Epithelial cell of proximal tubule (primary cell): Measurements from ENCODE around the gene GALNT9. TPM values are rescaled to one million over a fixed set of nuclear protein-coding genes. Genes with fewer than 3 reads are reported as not detected.
"Not testable (repeated sequence)": the region's sequence is repeated elsewhere in the genome, so short reads cannot be mapped to it uniquely, and the experiment has no call there.

ENCODE experiments used
- DNase-seq: peaks from one replicate; pipeline ENCODE4 v3.0.0-alpha.2; 2011; ENCODE audit warnings: low read depth
- H3K4me3 ChIP-seq: 2 replicates; pipeline ENCODE4 v1.5.1; 2011; ENCODE audit warnings: low read depth, mild to moderate bottlenecking, low read length
- total RNA-seq: library from RNA; depleted of rRNA; stranded (reverse); fragments of >200 nt; gene quantifications from 2 replicates; pipeline ENCODE4 v1.2.3, GENCODE V29; 2015
- TF ChIP-seq, protein P1 (sequence below): conservative IDR thresholded peaks from 2 replicates; pipeline ENCODE4 v1.5.1; 2012; ENCODE audit warnings: low read depth, mild to moderate bottlenecking, low read length

GALNT9 gene
- total RNA-seq, 1 donor from 2014 or later: not detected

DNA sequence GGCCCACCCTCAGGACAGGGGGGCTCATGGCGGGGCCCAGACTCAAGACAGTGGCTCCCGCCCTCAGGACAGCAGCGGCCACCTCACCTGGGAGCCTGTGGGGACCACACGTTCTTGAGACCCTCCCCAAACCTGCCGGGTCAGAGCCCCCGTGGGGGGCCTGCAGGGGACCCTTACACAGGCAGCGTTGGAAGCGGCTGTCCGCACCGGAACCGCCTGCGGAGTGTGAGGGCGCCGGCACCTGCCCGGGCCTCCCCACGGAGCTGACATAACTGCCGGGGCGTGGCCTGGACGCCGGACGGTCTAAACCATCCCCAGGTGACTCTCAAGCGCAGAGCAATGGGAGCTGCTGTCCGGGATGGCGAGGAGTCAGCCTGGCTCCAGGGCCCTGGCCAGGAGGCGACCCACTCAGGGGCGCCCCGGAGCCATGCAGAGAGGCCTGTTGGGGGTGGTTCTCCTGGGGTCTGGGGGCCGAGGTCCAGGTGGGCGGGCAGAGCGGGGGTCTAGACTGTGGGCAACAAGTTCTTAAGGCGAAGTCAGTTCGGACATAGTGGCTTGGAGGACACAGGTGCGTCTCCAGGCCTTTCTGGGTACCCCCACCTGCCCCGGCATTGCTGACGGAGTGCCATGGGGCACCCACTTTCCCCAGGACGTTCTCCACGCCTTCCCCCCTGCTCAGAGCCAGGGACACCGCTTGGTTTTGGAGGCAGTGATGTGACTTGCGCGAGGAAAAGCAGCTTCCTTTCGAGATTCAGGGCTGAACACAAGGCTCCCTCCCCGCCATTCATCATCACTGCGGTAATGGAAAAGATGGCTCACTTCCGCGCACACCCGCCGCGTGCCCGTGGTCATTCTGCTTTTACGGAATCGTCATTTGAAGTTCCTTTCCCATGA, 23.2 kb downstream of the GALNT9 start:
- DNase-seq: no peak
- H3K4me3 ChIP-seq: no peak overlapping the region
- TF ChIP-seq, protein P1, sequence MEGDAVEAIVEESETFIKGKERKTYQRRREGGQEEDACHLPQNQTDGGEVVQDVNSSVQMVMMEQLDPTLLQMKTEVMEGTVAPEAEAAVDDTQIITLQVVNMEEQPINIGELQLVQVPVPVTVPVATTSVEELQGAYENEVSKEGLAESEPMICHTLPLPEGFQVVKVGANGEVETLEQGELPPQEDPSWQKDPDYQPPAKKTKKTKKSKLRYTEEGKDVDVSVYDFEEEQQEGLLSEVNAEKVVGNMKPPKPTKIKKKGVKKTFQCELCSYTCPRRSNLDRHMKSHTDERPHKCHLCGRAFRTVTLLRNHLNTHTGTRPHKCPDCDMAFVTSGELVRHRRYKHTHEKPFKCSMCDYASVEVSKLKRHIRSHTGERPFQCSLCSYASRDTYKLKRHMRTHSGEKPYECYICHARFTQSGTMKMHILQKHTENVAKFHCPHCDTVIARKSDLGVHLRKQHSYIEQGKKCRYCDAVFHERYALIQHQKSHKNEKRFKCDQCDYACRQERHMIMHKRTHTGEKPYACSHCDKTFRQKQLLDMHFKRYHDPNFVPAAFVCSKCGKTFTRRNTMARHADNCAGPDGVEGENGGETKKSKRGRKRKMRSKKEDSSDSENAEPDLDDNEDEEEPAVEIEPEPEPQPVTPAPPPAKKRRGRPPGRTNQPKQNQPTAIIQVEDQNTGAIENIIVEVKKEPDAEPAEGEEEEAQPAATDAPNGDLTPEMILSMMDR: no peak

DNA sequence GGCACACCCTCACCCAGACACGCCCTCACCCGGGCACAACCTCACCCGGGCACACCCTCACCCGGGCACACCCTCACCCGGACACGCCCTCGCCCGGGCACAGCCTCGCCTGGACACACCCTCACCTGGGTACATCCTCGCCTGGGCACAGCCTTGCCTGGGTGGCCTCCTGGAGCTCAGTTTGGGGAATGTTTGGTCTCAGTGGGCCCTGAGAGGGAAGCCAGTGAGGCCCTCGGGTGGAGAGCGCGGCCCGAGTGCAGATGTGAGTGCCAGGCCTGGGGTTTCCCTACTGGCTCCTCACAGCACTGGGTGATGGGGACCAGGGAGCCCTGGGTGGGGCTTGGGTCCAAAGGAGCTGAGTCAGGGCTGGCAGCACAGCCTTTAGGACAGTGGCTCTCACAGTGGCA, 23.8 kb downstream of the GALNT9 start:
- no peak overlapping the region for H3K4me3 ChIP-seq
- TF ChIP-seq, protein P1: no peak
- DNase-seq: no peak

DNA sequence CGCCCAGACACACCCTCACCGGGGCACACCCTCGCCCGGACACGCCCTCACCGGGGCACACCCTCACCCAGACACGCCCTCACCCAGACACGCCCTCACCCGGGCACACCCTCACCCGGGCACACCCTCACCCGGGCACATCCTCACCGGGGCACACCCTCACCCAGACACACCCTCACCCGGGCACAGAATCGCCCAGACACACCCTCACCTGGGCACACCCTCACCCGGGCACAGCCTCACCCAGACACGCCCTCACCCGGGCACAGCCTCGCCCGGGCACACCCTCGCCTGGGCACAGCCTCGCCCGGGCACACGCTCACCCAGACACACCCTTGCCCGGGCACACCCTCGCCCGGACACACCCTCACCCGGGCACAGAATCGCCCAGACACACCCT, 24.5 kb downstream of the GALNT9 start:
- not testable (repeated sequence) for H3K4me3 ChIP-seq, DNase-seq

DNA sequence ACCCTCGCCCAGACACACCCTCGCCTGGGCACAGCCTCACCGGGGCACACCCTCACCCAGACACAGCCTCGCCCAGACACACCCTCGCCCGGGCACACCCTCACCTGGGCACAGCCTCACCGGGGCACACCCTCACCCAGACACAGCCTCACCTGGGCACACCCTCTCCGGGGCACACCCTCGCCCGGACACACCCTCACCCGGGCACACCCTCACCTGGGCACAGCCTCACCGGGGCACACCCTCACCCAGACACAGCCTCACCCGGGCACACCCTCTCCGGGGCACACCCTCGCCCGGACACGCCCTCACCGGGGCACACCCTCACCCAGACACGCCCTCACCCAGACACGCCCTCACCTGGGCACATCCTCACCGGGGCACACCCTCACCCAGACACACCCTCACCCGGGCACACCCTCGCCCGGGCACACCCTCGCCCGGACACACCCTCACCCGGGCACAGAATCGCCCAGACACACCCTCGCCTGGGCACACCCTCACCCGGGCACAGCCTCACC, 25.5 kb downstream of the GALNT9 start:
- not testable (repeated sequence) for DNase-seq, H3K4me3 ChIP-seq

DNA sequence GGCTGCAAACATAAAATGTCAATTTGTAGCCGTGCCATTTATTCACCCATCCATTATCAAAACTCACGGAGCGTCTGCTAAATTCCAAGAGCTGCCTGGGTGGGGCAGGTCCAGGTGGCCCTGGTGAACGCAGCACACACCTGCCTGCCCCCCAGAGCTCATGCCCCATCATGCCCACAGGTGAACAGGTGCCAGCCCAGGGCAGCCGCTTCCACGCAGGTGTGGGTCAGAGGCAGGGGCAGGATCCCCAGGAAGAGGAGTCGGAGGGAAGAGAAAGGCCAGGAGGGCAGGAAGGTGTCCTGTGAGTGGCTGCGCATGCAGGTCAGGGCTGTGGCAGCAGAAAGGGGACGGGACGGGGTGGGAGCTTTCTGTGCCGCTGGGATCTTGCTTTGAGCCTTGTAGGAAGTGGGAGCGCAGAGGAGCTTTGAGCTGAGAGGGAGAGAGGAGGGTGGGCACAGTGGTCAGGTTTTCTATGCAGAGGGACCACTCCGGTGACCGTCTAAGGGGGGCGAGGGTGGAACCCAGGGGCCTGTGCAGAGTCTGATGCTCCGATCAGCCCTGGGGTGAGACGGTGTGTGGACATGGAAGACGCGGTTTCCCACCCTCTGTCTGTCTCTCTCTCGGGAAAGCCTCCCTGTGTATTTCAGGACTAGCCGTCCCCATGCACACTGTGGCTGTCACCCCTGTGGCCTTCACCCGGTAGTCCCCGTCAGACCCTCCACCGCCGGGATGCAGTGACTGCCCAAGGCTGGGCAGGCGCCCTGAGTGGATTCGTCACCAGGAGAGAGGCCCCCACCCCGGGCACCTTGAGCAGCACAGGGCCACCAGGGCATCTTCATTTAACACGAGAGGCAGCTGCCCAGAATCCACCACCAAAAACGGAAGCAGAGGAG, 26.7 kb downstream of the GALNT9 start:
- TF ChIP-seq, protein P1: no peak
- no peak for DNase-seq
- H3K4me3 ChIP-seq: no peak overlapping the region

DNA sequence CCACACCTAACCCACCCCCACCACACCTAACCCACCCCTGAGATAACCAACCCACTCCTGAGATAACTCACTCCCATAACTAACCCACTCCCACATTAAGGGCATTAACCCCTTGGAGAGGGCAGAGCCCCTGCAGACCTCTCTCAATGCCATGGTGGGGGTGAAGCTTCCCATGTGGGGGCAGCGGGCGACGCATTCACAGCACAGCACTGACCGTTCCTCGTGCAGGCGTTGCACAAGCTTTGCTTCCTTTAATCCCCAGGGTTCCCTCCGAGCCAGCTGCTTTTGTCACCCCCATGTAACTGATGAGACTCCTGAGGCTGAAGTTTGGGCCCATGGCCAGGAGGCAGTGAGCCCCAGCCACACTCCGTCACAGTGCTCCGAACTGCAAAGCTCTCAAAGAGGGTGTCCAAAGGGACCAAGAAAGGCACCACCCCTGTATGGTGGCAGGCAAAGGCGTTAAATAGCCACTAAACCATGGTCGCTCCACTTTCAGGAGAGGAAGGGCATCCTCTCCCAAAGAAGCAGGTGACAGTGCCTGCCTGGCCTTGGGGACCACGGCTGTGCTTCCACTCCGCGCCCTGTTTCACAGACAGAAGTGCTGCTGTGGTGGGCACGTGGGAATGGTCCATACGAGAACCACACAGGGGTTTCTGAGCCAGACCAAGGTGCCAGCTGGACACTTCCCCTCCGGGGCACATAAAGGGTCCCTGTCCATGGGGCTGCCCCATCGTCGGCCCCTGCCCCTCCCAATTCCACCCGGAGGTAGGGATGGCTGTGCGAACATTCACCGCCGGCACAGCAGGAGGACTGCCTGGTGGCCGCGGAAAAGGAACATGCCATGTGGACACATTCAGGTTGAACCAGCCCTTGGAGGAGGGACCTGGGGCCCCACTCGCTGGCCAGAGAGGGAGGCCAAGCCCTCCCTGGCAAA, 28.3 kb downstream of the GALNT9 start:
- TF ChIP-seq, protein P1: no peak
- H3K4me3 ChIP-seq: no peak overlapping the region
- DNase-seq: no peak

DNA sequence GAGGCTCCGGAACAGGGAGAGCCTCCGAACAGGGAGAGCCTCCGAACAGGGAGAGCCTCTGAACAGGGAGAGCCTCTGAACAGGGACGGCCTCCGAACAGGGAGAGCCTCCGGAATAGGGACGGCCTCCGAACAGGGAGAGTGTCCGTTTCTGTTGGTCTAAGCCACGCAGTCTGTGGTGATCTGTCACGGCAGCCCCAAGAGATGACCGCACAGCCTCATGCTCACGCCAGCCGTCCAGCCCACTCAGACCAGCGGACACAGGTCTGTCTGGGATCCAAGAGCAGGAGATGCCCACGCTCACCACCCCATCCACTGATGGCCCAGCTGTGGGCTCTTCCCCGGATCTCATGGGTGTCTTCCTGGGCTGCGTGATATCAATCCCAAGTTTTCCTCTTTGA, 33.3 kb downstream of the GALNT9 start:
- TF ChIP-seq, protein P1: no peak
- H3K4me3 ChIP-seq: no peak overlapping the region
- DNase-seq: no peak

DNA sequence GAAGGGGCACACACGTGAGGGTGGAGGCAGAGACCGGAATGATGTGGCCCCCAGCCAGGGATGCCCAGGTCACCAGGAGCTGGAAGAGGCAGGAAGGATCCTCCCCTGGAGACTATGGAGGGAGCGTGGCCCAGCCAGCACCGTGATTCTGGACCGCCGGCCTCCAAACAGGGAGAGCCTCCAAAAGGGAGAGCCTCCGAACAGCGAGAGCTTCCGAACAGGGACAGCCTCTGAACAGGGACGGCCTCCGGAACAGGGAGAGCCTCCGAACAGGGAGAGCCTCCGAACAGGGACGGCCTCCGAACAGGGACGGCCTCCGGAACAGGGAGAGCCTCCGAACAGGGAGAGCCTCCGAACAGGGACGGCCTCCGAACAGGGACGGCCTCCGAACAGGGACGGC, 33.8 kb downstream of the GALNT9 start:
- H3K4me3 ChIP-seq, DNase-seq: not testable (repeated sequence)
